ENCODE measurements around the gene SPATA21.

Gene SPATA21

DNA sequence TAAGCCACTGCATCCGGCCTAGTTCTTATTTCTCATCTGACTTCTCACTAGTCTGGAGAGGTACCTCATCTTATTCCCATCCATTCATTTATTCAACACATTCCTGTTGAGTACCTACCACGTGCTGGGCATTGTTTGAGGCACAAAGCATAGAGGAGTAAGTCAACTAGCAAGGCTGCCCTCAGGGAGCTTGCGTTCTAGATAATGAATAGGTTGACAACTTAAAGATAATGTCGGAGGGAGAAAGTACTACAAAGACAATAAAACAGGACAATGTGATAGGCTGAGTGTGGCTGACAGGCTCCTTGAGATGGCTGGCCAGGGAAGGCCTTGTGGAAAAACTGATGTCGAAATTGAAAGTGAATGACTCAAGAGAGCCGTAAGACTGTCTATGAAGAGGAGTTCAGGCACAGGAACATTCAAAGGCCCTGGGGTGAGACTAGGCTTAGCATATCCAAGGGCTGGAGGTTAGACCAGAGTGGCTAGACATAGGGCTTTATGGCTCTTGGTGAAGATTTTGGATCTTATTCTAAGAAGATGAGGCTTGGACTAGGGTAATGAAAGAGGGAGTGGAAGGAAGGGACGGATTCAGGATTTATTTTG is 18.3 kb downstream of the SPATA21 start:
- DNase-seq, result no peak

DNA sequence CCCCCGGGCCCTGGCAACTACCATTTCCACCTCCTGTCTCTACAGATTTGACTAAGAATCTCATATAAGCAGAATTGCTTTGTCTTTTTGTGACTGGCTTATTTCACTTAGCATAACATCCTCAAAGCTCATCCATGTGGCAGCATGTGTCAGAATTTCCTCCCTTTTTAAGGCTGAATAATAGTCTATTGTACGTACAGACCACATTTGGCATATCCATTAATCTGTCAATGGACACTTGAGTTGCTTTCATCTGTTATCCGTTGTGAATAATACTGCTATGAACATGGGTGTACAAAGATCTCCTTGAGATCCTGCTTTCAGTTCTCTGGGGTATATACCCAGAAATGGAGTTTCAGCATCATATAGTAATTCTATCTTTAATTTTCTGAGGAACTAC is 24.0 kb downstream of the SPATA21 start:
- DNase-seq, result no peak

DNA sequence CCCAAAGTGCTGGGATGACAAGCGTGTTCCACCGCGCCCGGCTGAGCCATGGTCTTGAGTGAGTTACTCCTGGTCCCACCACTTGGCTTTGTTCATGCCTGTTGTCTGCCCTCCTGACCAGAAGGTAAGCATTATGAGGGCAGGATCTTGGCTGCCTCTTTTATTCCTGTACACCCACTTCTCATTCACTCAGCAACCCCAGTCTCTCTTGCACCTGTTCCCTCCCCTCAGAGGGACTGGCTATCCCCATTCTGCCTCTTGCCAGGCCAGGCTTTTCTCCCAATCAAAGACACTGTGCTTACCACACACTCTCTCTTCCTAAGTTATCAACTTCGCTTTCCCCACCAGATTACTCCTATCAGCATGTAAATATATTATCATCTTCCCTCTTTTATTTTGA is 26.4 kb downstream of the SPATA21 start:
- no peak for DNase-seq

DNA sequence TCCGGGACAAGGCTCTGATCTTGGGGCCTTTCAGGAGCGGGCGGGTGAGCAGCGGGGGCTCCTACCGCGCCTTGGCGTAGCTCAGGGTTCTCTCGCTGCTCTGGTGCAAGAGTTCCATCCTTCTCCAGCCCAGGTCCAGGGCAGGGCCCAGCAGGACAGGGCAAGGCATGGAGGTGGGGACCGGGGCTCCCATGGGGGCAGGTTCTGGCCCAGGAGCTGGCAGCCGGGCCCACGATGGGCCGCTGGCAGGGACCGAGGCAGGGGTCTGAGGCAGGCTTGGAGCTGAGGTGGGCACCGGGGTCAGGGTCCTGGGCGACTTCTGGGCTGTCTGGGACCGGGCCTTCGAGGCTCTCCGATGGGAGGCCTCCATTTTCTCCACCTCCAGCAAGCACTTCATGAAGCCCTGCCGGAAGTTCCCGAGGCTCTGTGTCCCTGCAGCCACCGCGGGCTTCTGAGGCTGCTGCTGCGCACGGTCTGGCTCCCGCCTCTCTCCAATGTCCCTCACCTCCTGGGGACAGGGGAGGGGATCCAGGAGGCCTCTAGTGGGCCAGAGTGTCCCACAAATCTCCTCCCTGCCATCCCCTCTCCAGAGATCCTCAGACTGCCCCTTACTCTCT is 27.6 kb downstream of the SPATA21 start:
- no peak for DNase-seq

DNA sequence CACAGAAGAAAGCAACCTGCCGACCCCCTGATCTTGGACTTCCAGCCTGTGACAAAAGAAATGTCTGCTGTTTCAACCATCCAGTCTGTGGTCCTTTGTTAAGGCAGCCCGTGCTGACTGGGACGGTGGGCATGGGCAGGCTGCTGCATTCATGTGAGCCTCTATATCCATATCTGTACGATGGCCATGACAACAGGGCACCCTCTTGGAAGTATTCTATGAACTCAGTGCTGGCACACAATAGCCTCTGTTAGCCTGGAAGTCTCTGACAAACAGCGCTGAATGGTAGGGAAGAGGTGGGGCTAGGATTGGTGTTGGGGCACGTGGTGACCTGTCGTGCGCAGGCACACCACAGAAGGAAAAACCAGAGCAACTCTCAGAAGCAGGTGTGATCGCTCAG is 30.4 kb downstream of the SPATA21 start:
- DNase-seq, result no peak

DNA sequence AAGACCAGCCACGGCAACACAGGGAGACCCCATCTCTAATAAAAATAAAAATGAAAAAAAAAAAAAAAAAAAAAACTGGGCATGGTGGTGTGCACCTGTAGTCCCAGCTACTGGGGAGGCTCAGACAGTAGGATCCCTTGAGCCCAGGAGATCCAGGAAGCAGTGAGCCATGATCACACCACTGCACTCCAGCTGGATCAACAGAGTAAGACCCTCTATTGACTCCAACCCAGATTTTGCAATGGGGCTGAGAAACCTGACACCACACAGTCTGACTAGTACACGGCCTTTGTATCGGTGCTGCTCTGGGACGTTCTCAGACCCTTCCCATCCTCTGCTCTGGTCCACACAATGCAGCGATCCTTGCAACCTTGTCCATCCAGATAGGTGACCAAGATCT is 31.8 kb downstream of the SPATA21 start:
- no peak for DNase-seq

DNA sequence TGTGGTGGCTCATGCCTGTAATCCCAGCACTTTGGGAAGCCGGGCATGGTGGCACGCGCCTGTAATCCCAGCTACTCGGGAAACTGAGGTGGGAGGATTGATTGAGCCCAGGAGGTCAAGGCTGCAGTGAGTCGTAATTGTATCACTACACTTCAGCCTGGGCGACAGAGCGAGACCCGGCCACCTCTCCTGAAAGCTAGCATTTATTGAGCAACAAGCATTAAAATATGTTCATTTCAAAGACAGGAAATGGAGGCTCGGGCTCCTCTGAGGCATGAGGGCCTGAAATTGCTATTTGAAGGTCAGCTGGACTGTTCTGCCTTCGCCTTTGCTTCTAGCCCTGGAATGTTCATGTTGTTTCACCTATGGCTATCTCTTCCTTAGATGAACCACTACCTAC is 34.5 kb downstream of the SPATA21 start:
- no peak for DNase-seq

DNA sequence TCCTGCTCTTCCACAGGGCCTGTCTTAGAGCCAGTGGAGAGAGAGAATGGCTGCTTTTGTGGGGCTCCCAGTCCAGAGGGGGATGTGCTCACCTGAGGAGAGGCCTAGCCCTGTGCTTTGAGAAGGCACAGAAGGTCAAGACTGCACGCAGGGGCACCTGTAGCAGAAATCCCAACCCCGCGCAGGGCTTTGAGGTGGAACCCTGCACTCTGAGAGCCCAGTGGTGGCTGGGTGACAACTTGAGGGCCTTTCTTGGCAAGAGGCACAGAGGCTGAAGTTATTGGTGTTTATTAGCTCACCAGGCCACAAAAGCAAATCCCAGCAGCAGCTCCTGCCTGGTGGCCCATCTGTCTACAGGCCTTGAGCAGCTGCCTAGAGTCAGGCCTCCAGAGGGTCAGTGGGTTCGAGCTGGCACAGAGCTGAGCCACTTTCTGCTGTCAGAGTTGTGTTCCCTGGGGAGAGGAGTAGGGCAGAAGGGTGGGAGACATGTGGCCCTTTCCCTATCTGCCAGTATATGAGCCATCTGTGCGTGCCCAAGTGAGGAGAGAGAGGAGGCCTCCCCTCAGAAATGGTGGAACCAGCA is 38.8 kb downstream of the SPATA21 start:
- DNase-seq, result no peak

DNA sequence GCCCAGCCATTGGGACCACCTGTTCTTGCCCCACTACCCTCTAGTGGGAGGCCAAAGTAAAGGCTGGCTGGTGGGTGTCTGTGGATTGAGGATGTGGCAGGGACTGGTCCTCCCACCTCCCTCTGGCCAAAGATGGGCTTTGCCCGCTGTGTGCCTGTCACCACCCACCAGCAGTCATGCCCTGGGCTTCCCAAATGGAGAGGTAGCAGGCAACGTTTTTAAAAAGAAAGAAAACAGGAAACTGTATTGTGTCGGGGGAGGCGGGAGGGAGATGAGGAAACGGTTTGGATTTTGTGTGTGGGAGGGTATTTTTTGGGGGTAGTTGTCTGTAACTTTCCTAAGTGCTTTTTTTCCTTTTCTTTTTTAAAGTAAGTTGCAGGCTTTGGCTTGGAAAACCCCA is 40.1 kb downstream of the SPATA21 start:
- DNase-seq, result no peak

DNA sequence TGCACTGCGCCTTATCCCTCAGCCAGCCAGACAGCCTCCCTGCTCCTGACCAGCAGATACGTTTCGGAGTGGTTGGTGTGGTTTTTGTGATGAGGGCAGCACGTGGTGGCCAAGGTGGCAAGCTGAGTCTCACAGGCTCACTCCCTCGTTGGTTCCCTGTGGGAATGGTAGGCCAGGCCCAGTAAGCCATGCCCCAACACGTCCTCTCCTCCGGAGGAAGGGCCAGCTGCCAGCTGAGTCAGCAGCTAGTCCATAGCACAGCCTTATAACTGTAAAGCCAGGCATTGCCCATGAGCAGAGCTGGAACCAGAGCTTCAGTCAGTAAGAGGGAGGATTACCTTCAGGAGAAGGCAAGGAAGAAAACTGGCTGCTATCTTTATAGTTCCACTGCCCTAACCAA is 40.6 kb downstream of the SPATA21 start:
- DNase-seq, result no peak

DNA sequence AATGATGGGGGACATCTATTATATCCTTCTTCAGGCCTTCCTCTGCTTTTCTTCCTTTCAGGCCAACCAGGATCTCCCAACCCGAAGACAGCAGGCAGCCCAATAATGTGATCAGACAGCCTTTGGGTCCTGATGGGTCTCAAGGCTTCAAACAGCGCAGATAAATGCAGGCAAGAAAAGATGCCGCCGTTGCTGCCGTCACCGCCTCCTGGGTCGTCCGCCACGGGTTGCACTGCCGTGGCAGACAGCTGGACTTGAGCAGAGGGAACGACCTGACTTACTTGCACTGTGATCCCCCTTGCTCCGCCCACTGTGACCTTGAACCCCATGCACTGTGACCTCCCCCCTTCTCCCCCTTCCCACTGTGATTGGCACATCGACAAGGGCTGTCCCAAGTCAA is 42.2 kb downstream of the SPATA21 start:
- DNase-seq, result no peak

DNA sequence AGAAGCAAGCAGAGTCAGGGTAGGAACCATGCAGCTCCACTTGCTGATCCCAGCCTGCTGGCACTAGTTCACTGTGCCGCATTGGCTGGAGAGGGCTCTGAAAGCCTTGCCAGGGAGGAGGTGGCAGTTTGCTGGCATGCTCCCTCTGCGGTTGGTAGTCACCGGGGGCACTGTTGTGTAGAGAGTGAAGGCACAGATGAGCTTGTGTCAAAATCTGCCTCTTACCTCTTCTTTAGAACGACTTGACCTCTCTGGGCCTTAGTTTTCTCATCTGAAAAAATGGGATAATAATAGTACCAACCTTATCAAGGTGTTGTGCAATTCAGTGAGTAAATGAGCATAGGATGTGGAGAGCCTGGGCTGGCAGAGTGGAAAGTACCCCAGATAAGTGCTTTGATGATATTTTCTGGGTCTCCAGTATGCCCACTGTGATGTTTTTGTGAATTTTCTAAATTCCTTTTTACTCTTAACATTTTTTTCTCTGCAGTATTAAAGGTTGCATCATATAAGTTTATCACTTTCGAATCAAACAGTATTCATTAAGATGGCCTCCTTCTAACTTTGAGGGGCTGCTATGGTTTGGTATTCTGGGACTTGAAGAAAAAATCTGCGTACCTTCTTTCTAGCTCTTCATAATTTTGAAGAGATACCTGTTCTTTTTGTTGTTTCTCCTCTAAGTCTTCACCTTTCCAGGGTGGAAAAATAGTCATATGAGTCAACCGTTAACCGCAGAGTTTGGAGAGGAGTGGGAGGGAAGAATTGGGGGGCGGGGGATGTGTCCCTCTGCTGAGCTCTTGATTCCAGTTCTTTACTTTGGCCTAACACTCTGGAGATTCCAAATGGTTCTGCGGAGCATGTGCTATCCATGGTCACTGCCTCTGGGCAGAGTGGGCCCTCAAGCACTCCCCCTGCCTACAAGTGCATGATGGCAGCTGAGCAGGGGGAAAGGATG is 43.4 kb downstream of the SPATA21 start:
- DNase-seq, result no peak

DNA sequence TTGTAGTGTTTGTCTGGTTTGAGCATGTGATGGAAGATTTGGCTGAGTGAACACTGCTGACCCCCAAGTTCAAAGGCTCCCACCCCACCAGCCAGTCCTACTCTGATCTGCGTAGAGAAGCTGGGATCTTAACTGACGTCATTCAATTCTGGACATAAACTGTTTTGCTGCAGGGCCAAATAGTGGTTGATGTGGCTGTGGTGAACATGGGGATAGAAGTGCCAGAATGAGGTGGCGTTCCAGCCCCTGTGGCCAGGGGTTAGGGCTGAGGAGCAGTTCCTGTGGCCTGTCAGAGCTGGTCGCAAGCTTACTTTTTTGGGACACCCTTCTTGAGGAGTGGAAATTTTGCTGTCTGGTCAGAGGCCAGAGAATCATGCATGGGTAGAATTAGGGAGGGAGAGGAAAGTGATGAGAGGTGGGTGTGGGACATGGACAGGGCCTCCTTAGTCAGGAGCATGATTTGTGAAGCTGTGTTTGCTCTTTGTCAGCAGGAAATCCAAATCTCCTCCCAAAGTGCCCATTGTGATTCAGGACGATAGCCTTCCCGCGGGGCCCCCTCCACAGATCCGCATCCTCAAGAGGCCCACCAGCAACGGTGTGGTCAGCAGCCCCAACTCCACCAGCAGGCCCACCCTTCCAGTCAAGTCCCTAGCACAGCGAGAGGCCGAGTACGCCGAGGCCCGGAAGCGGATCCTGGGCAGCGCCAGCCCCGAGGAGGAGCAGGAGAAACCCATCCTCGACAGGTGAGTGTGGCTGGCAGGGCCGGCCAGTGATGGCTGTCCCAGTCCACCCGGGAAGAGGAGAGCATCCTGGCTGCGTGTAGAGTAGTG is 44.3 kb downstream of the SPATA21 start:
- no peak for DNase-seq

DNA sequence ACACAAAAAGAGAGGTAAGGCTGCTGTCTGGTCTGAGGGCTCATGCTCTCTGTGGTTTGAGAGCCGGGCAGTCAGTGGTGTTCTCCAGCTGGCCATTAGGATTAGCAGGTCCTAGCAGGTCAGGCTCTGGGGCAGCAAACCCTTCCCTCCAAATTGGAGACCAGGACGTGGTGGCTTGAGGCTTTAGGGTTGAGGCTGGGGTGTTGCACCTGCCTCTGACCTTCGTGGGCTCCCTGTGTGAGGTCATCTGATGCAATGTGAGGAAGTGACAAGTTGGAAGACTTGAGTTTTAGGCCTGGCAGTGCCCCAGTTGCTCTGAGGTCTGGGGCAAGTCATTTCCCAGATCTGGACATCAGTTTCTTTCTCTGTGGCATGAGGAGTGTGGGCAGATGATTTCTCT is 45.8 kb downstream of the SPATA21 start:
- no peak for DNase-seq

DNA sequence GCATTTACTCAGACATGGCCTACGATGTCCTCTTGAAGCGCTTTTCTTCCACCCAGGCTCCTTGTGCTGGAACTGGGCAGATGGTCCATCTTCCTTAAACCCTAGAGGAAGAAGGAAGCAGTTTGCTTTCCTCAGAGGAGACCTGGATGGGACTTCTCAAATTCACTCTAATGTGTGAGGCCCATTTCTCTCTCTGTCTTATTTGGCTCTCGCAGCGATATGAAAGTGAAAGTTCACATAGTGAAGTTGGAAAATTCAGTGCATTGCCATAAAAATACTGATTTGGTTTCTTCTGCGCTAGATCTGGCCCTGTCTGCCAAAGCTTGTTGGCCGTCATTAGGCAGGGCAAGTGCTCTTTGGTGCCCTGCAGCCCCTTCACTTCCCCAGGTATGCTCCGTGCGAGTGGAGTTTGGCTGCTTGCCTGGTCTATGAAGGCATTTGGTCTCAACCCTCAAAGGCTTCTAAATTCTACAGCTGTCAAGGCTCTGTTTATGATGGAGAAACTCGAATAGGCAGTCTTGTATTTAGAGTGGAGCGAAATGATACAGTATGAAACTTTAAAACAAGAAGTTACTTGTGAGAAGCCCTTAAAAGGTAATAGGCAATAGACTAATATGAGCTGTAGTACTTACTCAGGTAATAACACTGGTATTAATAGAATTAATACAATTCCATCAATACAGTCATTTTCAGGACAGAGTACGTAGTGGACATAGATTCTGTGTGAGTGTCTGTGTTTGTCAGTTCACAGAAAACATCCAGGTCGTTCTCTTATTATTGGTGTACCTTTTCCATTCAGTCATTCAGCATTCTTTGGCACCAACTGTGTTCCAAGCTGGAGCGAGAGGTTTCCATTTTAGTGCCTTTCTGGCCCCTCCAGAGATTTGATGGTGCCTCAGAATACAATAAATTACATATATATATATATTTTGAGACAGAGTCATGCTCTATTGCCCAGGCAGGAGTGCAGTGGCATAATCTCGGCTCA is 49.7 kb downstream of the SPATA21 start:
- no peak for DNase-seq

DNA sequence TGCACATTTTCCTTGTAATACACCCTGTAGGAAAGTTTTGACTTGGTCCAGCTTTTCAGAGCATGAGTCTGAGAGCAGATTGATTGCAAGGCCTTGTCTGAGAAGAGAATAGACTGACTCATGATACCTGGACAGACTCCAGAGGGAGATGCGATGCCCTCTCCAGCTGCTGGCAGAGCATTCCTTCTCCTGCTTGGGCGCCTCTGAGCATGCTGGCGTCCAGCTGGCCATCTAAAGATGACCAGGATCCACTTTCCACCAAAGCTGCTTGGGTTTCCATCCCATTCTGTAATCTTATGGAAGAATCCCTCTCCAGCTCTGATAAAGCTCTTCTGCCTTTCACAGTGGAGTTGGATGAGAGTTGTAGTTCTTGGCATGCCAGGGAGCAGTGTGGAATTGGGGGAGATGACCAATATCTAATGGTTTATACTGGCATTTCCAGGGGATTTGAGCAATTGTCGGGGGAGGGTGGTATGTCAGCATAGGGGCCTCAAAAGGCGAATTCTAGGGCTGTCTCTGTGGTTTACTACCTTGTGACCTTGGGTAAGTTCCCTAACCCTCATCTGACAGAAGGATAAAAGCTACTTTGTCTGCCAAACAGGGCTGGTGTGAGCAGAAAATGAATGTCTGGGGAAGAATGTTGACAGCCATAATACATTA is 50.6 kb downstream of the SPATA21 start:
- no peak for DNase-seq

DNA sequence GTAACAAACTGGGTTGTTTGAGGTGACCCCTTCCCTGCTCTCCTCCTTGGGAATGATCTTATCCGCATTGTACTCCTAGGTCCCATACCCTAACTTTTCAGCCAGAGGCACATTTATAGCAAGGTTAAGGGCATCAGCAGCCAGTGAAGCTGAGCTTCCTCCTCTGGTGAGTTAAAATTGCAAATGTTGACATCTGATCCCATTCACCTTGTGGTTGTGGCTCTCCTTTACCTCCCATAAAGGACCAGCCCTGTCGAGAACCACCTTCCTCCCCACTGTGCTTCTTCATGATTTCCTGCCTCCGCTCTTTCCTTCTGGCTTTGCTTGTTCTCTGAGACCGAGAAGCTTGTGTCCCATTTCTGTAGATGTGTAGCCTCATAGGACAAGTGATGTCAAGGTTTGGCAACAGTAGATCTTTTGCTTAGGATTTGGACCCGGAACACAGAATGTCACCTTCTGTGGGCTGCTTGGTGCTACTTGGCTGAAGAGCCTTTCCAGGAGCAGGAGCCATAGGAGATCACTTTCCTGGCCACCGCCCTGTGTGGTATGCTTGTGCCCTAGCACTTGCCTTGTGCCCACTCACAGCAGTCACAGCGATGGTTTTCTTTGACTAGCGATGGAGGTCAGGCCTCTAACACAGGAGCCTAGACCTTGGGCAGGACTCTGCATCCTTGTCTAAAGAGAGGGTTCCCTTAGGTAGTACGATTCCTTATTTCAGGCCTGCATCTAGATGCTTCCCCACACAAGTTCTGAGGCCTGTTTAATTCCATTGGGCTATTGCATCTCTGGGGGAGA is 51.4 kb downstream of the SPATA21 start:
- DNase-seq, result no peak

DNA sequence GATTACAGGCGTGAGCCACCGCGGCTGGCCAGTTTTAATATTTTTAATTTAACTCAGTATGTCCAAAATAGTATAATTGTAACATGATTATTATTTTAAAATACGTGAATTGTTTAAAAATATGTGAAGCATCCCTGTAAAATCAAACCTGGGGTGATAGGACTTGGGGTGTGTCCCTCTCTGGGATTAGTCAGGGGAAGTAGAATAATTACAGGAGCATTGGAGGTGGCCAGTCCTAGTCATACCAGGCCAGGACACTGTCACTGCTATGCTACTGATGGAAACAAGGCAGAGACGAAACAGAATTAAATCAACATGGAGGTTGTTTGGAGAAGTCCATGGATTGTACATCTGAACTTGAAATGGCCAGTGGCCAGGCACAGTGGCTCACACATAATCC is 53.3 kb downstream of the SPATA21 start:
- no peak for DNase-seq

DNA sequence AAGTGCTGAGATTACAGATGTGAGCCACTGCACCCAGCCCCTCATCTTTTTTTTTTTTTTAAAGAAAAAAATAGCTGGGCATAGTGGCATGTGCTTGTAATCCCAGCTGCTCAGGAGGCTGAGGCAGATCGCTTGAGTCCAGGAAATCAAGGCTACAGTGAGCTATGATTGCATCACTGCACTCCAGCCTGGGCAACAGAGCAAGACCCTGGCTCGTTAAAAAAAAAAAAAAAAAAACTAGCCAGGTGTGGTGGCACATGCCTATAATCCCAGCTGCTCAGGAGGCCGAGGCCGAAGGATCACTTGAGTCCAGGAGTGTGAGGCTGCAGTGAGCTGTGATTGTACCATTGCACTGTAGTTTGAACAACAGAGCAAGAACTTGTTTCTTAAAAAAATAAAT is 56.4 kb downstream of the SPATA21 start:
- no peak for DNase-seq

DNA sequence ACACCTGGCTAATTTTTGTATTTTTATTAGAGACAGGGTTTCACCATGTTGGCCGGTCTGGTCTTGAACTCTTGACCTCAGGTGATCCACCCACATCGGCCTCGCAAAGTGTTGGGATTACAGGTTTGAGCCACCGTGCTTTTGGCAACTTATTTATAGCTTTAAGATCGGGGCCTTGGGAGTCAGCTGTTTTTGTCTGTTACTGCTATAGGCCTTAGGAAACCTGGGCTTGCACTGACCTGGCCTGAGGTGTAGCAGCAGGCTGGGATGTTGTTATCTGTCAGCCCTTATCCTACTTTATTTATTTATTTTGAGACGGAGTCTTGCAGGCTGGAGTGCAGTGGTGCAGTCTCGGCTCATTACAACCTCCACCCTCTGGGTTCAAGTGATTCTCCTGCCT is 58.8 kb downstream of the SPATA21 start:
- DNase-seq, result no peak
